Glutamatergic neuron (in vitro differentiated cells): ENCODE results near the gene PTPN14. TPM values are rescaled to one million over a fixed set of nuclear protein-coding genes. Genes with fewer than 3 reads are reported as not detected.

ENCODE experiments used
- DNase-seq: peaks from one replicate; pipeline ENCODE4 v3.0.0; 2022
- H3K27ac Mint-ChIP-seq: one replicate; pipeline ENCODE4 v1.8.0; 2020; ENCODE audit warnings: mild to moderate bottlenecking, mixed read lengths, inconsistent platforms; ENCODE audit not compliant: unreplicated experiment
- H3K27me3 Mint-ChIP-seq: one replicate; pipeline ENCODE4 v1.8.0; 2020; ENCODE audit warnings: mild to moderate bottlenecking, moderate library complexity, mixed read lengths, inconsistent platforms; ENCODE audit not compliant: unreplicated experiment
- H3K36me3 Mint-ChIP-seq: one replicate; pipeline ENCODE4 v1.8.0; 2020; ENCODE audit warnings: mild to moderate bottlenecking, mixed read lengths, inconsistent platforms; ENCODE audit not compliant: unreplicated experiment
- H3K4me1 Mint-ChIP-seq: one replicate; pipeline ENCODE4 v1.8.0; 2020; ENCODE audit warnings: mild to moderate bottlenecking, low read depth, mixed read lengths, inconsistent platforms; ENCODE audit not compliant: unreplicated experiment
- H3K4me3 Mint-ChIP-seq: one replicate; pipeline ENCODE4 v1.8.0; 2020; ENCODE audit warnings: mild to moderate bottlenecking, mixed read lengths, inconsistent platforms; ENCODE audit not compliant: unreplicated experiment
- H3K9me3 Mint-ChIP-seq: one replicate; pipeline ENCODE4 v1.8.0; 2020; ENCODE audit warnings: mild to moderate bottlenecking, moderate library complexity, mixed read lengths, inconsistent platforms; ENCODE audit not compliant: unreplicated experiment
- total RNA-seq: library from RNA; stranded (reverse); fragmentation: NEBNext Ultra II Directional; extraction: Animal tissue kit (Norgen Biotek cat#: 25700); gene quantifications from one replicate; pipeline ENCODE4 v1.2.1, GENCODE V29; 2021; ENCODE audit not compliant: unreplicated experiment
- TF ChIP-seq, protein P1 (sequence below): fragments of 200-600 bp; sonication (generic); IDR thresholded peaks from one replicate; pipeline ENCODE4 v1.5.0; 2021; ENCODE audit not compliant: partially characterized antibody, unreplicated experiment

PTPN14 gene
- total RNA-seq, 1 donor from 2014 or later = 1.7 TPM

DNA sequence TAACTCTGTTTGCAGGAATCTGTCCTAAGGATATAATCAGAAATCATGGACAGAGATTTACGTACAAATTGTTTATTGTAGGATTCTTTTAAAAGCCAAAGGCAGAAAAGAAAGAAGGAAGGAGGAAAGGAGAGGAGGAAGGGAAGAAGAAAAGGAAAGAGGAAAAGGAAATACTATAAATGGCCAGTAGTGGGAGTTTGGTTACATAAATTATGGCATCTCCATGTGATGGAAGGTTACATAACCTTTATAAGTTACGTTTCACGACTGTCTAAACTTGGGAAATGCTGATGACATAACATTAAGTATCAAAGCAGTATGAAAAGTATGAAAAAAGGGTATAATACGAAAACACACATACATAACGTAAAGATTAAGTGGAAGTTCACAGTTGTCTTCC is 231.5 kb downstream of the PTPN14 start:
- Mint-ChIP-seq H3K27me3 (no peaks in the 10 kb centered on the region), H3K4me1 (peaks cover 6% of the 10 kb centered on the region), H3K36me3 (no peaks in the 10 kb centered on the region), H3K27ac (no peak overlapping the region), H3K9me3 (peaks cover 2% of the 10 kb centered on the region), H3K4me3 (no peak overlapping the region)
- TF ChIP-seq, protein P1, sequence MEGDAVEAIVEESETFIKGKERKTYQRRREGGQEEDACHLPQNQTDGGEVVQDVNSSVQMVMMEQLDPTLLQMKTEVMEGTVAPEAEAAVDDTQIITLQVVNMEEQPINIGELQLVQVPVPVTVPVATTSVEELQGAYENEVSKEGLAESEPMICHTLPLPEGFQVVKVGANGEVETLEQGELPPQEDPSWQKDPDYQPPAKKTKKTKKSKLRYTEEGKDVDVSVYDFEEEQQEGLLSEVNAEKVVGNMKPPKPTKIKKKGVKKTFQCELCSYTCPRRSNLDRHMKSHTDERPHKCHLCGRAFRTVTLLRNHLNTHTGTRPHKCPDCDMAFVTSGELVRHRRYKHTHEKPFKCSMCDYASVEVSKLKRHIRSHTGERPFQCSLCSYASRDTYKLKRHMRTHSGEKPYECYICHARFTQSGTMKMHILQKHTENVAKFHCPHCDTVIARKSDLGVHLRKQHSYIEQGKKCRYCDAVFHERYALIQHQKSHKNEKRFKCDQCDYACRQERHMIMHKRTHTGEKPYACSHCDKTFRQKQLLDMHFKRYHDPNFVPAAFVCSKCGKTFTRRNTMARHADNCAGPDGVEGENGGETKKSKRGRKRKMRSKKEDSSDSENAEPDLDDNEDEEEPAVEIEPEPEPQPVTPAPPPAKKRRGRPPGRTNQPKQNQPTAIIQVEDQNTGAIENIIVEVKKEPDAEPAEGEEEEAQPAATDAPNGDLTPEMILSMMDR = peak; percentile 46
- DNase-seq = no peak

DNA sequence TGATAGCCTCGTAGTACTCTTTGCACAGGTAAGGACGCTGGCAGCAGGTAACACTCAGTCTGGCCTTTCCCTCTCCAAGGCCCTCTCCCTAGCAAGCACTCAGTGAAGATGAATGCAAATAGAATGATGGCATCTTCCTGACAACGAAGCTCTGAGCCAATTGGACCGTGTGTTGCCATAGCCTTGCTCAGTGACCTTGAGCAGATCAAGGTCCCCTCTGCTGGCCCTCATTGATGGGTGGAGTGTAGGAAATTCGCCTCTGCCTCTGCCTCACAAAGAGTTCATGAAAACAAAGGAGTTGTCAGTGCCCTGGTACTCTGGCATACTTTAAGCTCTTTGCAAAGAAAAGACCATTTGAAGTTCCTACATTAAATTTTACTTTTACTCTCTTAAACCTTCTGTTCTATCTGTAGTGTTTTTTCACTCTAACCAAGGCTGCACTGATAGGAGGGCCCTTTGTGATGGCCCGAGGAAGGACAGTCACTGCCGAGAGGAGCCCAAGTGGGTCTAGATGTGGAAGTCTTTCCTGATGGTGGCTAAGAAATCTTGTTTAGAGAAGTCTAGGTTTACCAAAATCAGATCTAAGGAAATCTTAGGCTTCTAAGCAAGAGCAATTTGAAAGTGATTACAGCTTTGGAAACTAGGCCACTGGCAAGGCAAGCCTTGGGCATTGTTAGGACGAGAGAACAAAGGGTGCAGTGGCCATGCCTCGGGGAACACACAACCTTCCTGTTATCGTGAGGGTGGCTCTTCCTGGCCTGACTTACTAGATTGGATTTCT is 232.3 kb downstream of the PTPN14 start:
- H3K27me3 Mint-ChIP-seq = no peaks in the 10 kb centered on the region
- H3K4me3 Mint-ChIP-seq = no peak overlapping the region
- peaks cover 6% of the 10 kb centered on the region for H3K4me1 Mint-ChIP-seq
- peaks cover 2% of the 10 kb centered on the region for H3K9me3 Mint-ChIP-seq
- no peak for DNase-seq
- TF ChIP-seq, protein P1 = no peak
- H3K36me3 Mint-ChIP-seq = no peaks in the 10 kb centered on the region
- H3K27ac Mint-ChIP-seq = no peak overlapping the region

DNA sequence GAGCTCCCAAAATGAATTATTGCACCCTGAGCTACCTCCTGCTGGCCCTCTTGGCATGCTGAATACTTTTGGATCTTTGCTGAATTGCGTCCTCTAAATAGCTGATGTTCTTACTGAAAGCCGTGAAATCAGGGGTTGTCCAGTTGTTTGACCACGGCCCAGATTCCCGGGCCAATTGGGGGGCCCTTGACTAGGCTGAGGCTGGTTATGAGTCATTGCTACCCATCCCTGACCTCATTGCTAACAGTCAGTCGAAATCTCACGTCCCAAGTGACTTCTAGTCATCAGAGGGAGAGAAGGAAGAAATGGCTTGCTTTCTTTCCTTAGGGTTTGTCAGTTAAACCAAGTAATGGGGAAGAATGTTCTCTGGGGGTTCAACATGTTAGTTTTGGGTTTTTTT is 233.0 kb downstream of the PTPN14 start:
- H3K9me3 Mint-ChIP-seq = peaks cover 4% of the 10 kb centered on the region
- H3K36me3 Mint-ChIP-seq = peaks cover 3% of the 10 kb centered on the region
- TF ChIP-seq, protein P1 = no peak
- H3K4me1 Mint-ChIP-seq = peaks cover 6% of the 10 kb centered on the region
- peaks cover 3% of the 10 kb centered on the region for H3K27me3 Mint-ChIP-seq
- no peak overlapping the region for H3K4me3 Mint-ChIP-seq
- no peak for DNase-seq
- H3K27ac Mint-ChIP-seq = no peak overlapping the region

DNA sequence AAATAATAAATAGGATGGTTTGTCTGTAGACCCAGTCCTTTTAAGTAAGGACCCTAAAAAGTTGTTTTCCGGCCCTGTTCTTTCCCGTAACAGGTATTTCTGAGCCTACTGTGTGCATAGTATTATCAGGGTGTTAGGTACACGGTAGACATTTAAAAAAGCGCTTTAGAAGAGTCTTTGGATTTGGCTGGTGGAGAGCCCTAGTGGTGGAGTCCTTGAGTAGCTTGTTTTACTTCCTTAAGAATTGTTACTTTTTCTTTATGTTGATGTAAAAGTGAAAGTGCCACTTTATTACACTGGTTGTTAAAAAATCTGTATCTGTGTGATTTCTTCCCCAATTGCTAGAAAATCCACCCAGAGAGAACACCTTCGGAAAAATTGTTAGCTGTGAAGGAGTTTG is 233.7 kb downstream of the PTPN14 start:
- Mint-ChIP-seq H3K36me3 (peaks cover 4% of the 10 kb centered on the region), H3K4me3 (no peak overlapping the region), H3K27me3 (peaks cover 4% of the 10 kb centered on the region), H3K27ac (no peak overlapping the region), H3K9me3 (peaks cover 4% of the 10 kb centered on the region), H3K4me1 (peaks cover 6% of the 10 kb centered on the region)
- no peak for DNase-seq
- TF ChIP-seq, protein P1 = no peak

DNA sequence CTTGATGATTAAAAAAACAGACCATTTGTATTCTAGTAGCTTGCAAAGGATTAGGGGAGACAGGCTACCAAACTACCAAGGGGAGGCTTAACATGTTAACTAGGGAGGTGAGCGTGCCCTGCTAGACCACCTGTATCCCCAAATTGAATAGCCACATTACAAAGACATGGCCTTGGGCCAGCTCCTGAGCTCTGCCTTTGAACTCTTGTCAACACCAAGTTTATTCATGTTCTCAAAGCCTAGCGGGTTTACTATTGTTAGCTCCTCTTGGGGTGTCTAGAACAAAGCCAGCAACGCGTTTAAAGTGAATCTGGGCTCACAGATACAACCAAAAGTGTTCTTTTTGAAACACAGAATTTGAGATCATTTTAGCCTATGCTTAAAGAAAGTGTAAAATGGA is 234.1 kb downstream of the PTPN14 start:
- peaks cover 4% of the 10 kb centered on the region for H3K9me3 Mint-ChIP-seq
- H3K27me3 Mint-ChIP-seq = peaks cover 6% of the 10 kb centered on the region
- H3K4me3 Mint-ChIP-seq = no peak overlapping the region
- DNase-seq = no peak
- H3K27ac Mint-ChIP-seq = no peak overlapping the region
- TF ChIP-seq, protein P1 = no peak
- H3K4me1 Mint-ChIP-seq = peaks cover 6% of the 10 kb centered on the region
- peaks cover 4% of the 10 kb centered on the region for H3K36me3 Mint-ChIP-seq
